HepG2 (cell line): Measurements from ENCODE around the gene GADL1.

Experiments
- CHD2 ChIP-seq: IDR thresholded peaks from 2 replicates; pipeline ENCODE4 v1.6.1; 2011; ENCODE audit warnings: low read depth, low read length, improper control_type of control experiment
- MAX ChIP-seq: IDR thresholded peaks from 2 replicates; pipeline ENCODE4 v1.6.1; 2012; ENCODE audit warnings: inconsistent platforms
- MED13 ChIP-seq: sonication (generic); formaldehyde crosslinking; IDR thresholded peaks from 2 replicates; pipeline ENCODE4 v1.5.0; 2020; ENCODE audit warnings: missing genetic modification reagents
- NONO ChIP-seq, 2 experiments: fragments of 450-650 bp in 1 of 2; sonication (generic) in 1 of 2; formaldehyde crosslinking in 1 of 2; IDR thresholded peaks in 1 of 2; conservative IDR thresholded peaks in 1 of 2; 2 replicates each; pipeline versions ENCODE4 v1.6.1 to v1.8.0; 2017 to 2022; ENCODE audit warnings: mild to moderate bottlenecking in 1 of 2, missing genetic modification reagents in 1 of 2, moderate library complexity in 1 of 2
- POLR2A ChIP-seq, 2 experiments: IDR thresholded peaks; 2 replicates each; pipeline ENCODE4 v1.6.1; 2011; ENCODE audit warnings: low read depth in 2 of 2, low read length in 2 of 2, mild to moderate bottlenecking in 1 of 2, moderate library complexity in 1 of 2; ENCODE audit not compliant: insufficient read depth in 1 of 2
- SATB2 ChIP-seq: sonication (generic); formaldehyde crosslinking; IDR thresholded peaks from 2 replicates; pipeline ENCODE4 v1.5.0; 2020; ENCODE audit warnings: missing genetic modification reagents
- TAF1 ChIP-seq: sonication (generic); formaldehyde crosslinking; IDR thresholded peaks from 2 replicates; pipeline ENCODE4 v1.4.0; 2020; ENCODE audit warnings: missing genetic modification reagents
- XRCC5 ChIP-seq: fragments of 200-400 bp; formaldehyde crosslinking; optimal IDR thresholded peaks from 2 replicates; pipeline ENCODE3; 2017; ENCODE audit warnings: mild to moderate bottlenecking, low read length
- ZNF407 ChIP-seq: sonication (generic); formaldehyde crosslinking; IDR thresholded peaks from one replicate; pipeline ENCODE4 v1.5.1; 2020; ENCODE audit warnings: mild to moderate bottlenecking, missing genetic modification reagents; ENCODE audit errors: not compliant biosample characterization

- TF ChIP-seq MED13 (CRISPR knock-in tag) (no peak), POLR2A (IDR thresholded peaks at IDR 0.05; ENCODE audit: insufficient read depth in 1 of 2, low read depth in 2 of 2, low read length in 2 of 2) (no peak), ZNF407 (no peak), MAX (no peak), CHD2 (no peak), NONO (IDR thresholded peaks at IDR 0.05) (no peak), NONO (CRISPR knock-in tag; conservative IDR thresholded peaks at IDR 0.05) (no peak), TAF1 (CRISPR knock-in tag) (no peak), XRCC5 (no peak), SATB2 (no peak)
These were observed 142.0 kb downstream of the GADL1 start for GRCh38 chr3:30752491-30752890.
